Psoas muscle (tissue), 8 donors: ENCODE data around the gene WDR59. TPM values are rescaled to one million over a fixed set of nuclear protein-coding genes. Genes with fewer than 3 reads are reported as not detected.
"Not testable (repeated sequence)": the region's sequence is repeated elsewhere in the genome, so short reads cannot be mapped to it uniquely, and the experiment has no call there.

Experiments used
- ATAC-seq, 4 donors: fragments of 200-7000 bp; cut with Tn5 transposase; one replicate each; pipeline ENCODE4 v1.9.1; 2020; ENCODE audit warnings: moderate library complexity in 3 of 4, mild to moderate bottlenecking in 2 of 4
- DNase-seq, 2 donors: peaks; one replicate each; pipeline ENCODE4 v3.0.0-alpha.2; 2020
- H3K27ac ChIP-seq: fragments of 200-600 bp; one replicate; pipeline ENCODE4 v1.8.0; 2022
- H3K27me3 ChIP-seq, 3 donors: fragments of 200-600 bp in 1 of 3; one replicate each; pipeline versions ENCODE4 v1.6.1 to v1.8.0; 2013 to 2022; ENCODE audit warnings: low read length in 2 of 3, mild to moderate bottlenecking in 2 of 3, moderate library complexity in 1 of 3; ENCODE audit not compliant: insufficient read depth in 3 of 3
- H3K36me3 ChIP-seq, 2 donors: fragments of 200-600 bp in 1 of 2; one replicate each; pipeline versions ENCODE4 v1.6.1 to v1.8.0; 2013 to 2022; ENCODE audit warnings: low read depth in 1 of 2, mild to moderate bottlenecking in 1 of 2, moderate library complexity in 1 of 2; ENCODE audit not compliant: insufficient read depth in 1 of 2
- H3K4me1 ChIP-seq: fragments of 200-600 bp; one replicate; pipeline ENCODE4 v1.8.0; 2022
- H3K4me3 ChIP-seq: fragments of 200-600 bp; one replicate; pipeline ENCODE4 v1.8.0; 2022; ENCODE audit warnings: mild to moderate bottlenecking
- H3K9me3 ChIP-seq: fragments of 200-600 bp; one replicate; pipeline ENCODE4 v1.8.0; 2022
- WGBS, 3 donors: extraction: QIAGEN DNeasy Blood & Tissue Kit; methylation state at CpG; one replicate each; pipeline versions ENCODE4 v1.1.6 to v1.1.7; 2013; 5-methylcytosine and 5-hydroxymethylcytosine counted together
- intact Hi-C, 2 donors: fragments of 100-400 bp; cut with DNase I; formaldehyde crosslinking; loops; one replicate each; pipeline versions ENCODE4 v1.11.0 to v1.14.2; 2022
- polyA plus RNA-seq, 3 donors: library from polyadenylated mRNA; stranded (reverse); fragments of 200-250 nt; gene quantifications; one replicate each; pipeline ENCODE4 v1.2.3, GENCODE V29; 2013
- total RNA-seq, 4 donors: library from RNA; stranded (reverse); fragmentation: NEBNext Ultra II Directional in 2 of 4; extraction: Animal tissue kit (Norgen Biotek cat#: 25700) in 2 of 4; gene quantifications; one replicate each; pipeline versions ENCODE4 v1.2.1 to v1.2.4, GENCODE V29; 2021 to 2023
- TF ChIP-seq, protein P1 (sequence below): fragments of 200-600 bp; IDR thresholded peaks from one replicate; pipeline ENCODE4 v1.8.0; 2022; ENCODE audit warnings: antibody characterized with exemption
- donor health status: healthy with polysubstance abuse.
- donor health status: DM: no; HTN: no; CAD: no; lungs with moderate emphysema.
- donor health status: Bipolar disorder and iron deficiency.
- donor health status: healthy.
- donor health status: DM: yes; HTN: yes; CAD: no.
- donor health status: DM: no; HTN: no; CAD: no.
- donor health status: DM: no; HTN: no; CAD: no.
- donor health status: DM: yes; HTN: yes; CAD: no.

WDR59 gene
- total and polyA plus RNA-seq, 7 donors: 12.0 to 48.2 (median 30.6) TPM

DNA sequence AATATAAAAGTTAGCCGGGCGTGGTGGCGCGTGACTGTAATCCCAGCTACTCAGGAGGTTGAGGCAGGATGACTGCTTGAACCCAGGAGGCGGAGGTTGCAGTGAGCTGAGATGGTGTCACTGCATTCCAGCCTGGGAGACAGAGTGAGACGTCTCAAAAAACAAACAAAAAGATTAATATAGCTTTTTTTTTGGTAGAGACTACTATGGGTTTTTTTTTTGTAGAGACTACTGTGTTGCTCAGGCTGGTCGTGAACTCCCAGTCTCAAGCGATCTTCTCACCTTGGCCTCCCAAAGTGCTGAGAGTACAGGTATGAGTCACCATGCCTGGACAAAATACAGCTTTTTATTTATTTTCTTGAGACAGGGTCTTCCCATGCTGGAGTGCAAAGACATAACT lies 34.1 kb upstream of the WDR59 start:
- TF ChIP-seq, protein P1, sequence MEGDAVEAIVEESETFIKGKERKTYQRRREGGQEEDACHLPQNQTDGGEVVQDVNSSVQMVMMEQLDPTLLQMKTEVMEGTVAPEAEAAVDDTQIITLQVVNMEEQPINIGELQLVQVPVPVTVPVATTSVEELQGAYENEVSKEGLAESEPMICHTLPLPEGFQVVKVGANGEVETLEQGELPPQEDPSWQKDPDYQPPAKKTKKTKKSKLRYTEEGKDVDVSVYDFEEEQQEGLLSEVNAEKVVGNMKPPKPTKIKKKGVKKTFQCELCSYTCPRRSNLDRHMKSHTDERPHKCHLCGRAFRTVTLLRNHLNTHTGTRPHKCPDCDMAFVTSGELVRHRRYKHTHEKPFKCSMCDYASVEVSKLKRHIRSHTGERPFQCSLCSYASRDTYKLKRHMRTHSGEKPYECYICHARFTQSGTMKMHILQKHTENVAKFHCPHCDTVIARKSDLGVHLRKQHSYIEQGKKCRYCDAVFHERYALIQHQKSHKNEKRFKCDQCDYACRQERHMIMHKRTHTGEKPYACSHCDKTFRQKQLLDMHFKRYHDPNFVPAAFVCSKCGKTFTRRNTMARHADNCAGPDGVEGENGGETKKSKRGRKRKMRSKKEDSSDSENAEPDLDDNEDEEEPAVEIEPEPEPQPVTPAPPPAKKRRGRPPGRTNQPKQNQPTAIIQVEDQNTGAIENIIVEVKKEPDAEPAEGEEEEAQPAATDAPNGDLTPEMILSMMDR: no peak
- Histone ChIP-seq H3K27me3 (no peaks in the 10 kb centered on the region), H3K4me3 (no peak overlapping the region), H3K4me1 (peaks cover 14% of the 10 kb centered on the region), H3K36me3 (no peaks in the 10 kb centered on the region), H3K9me3 (peaks cover 16% of the 10 kb centered on the region), H3K27ac (no peak overlapping the region)
- ATAC-seq (no peak), DNase-seq (no peak)
- WGBS, 3 donors: 76 to 91% (median 77%) methylated on average over 8 of the region's 8 CpGs
- intact Hi-C loops: no loop called here

DNA sequence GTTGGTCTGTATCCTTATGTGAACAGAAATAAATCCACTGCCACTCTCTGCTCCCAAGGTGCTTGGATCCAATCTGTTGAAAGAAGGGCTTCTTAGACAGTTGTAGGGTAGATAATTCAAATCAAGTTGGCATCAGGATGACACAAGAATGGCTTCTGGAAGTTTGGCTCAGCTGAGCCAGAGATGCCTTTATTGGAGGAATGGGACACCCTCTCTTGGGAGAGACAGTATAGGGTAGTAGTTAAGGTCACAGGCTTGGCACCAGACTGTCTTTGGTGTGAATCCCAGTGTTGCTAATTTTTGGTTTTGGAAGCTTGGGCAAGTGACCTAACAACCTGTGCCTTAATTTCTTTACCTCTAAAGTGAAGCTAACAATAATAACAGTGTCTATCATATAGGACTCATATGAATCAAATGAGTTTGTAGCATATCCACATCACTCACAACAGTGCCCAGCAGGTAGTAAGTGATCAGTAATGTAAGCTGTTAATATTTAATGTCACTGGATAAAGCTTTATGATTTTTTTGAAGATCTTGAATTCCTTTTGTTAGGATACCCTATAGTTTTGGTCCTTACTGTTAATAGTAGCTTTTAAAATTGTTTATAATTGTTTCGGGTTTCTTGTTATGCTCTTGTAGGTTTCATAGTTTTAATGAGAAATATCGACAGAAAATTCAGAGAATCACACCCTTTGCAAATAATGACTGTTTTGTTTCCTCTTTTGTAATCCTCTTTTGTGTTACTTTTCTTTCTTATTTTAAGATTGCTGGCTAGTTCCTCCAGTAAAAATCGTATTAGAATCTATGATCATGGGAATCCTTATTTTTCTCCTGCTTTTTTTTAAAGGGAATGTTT lies 33.0 kb upstream of the WDR59 start:
- no peak overlapping the region for H3K4me3 ChIP-seq
- no peak for DNase-seq
- intact Hi-C loops: no loop called here
- peaks cover 22% of the 10 kb centered on the region for H3K4me1 ChIP-seq
- H3K27me3 ChIP-seq: no peaks in the 10 kb centered on the region
- no peak overlapping the region for H3K27ac ChIP-seq
- ATAC-seq: peak in 2 of 4 donors; percentile 47 to 48
- peaks cover 16% of the 10 kb centered on the region for H3K9me3 ChIP-seq
- no peaks in the 10 kb centered on the region for H3K36me3 ChIP-seq
- WGBS, 3 donors: 50 to 65% (median 56%) methylated on average over 3 of the region's 3 CpGs
- TF ChIP-seq, protein P1: no peak

DNA sequence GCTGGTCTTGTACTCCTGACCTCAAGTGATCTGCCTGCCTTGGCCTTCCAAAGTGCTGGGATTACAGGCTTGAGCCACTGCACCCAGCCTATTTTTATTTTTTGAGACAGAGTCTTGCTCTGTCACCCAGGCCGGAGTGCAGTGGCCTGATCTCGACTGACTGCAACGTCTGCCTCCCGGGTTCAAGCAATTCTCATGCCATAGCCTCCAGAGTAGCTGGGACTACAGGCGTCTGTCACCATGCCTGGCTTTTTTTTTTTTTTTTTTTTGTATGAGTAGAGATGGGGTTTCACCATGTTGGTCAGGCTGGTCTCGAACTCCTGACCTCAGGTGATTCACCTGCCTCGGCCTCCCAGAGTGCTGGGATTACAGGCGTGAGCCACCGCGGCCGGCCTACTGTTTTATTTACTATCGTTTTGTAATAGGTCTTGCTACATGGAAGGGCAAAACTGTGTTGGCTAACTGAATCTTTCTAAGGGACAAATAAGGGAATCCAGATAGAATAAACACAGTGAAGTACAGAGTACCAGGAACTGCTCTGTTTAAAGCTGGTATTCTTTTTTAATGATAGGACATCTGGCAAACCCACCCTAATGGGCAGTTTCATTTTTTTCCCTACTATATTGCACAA lies 31.6 kb upstream of the WDR59 start:
- H3K27me3 ChIP-seq, H3K27ac ChIP-seq, DNase-seq, intact Hi-C loops, H3K36me3 ChIP-seq, H3K4me3 ChIP-seq: not testable (repeated sequence)
- Histone ChIP-seq H3K9me3 (peaks cover 12% of the 10 kb centered on the region), H3K4me1 (peaks cover 36% of the 10 kb centered on the region)
- 77 to 91% (median 83%) methylated on average over 12 of the region's 12 CpGs for WGBS, 3 donors
- ATAC-seq: peak in 2 of 4 donors; percentile 37 to 48

DNA sequence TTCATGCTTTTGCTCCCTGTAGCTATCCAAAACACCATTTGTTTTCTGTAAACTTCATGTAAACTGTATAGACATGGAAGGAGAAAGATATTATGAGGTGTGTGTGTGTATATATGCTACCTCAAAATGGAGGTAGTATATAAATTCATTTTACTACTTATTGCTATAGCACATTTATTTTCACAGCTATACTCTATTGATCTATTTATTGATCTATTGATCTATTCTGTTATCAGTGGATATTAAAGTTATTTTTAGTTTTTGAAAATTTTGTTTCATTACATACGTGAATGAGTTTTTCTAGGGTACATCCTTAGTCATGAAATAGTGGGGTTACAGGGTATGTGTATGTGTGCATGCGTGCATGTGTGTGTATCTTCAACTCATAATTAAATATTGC lies 29.4 kb upstream of the WDR59 start:
- Histone ChIP-seq H3K4me1 (peaks cover 42% of the 10 kb centered on the region), H3K27ac (no peak overlapping the region), H3K36me3 (no peaks in the 10 kb centered on the region), H3K27me3 (no peaks in the 10 kb centered on the region), H3K4me3 (no peak overlapping the region), H3K9me3 (no peaks in the 10 kb centered on the region)
- DNase-seq: no peak
- intact Hi-C loops: no loop called here
- ATAC-seq: no peak
- TF ChIP-seq, protein P1: no peak
- WGBS, 3 donors: 95 to 99% (median 96%) methylated on average over 2 of the region's 2 CpGs

DNA sequence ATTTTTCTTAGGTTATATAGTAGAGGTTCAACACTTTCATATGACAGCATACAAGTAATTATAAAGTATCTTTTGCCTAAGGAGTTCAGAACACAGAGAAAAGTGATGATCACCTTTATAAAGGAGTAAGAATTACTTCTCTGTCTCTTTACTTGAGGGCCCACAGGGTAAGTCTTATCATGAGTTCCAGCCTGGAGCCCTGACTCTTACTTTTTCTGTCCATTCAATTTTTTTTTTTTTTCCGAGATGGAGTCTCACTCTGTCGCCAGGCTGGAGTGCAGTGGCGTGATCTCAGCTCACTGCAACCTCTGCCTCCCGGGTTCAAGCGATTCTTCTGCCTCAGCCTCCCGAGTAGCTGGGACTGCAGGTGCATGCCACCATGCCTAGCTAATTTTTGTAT lies 28.2 kb upstream of the WDR59 start:
- intact Hi-C loops, DNase-seq, H3K36me3 ChIP-seq, H3K4me3 ChIP-seq, H3K27me3 ChIP-seq, ATAC-seq, H3K9me3 ChIP-seq: not testable (repeated sequence)
- Histone ChIP-seq H3K27ac (peak overlapping the region; percentile 58), H3K4me1 (peaks cover 49% of the 10 kb centered on the region)
- 80 to 89% (median 88%) methylated on average over 6 of the region's 6 CpGs for WGBS, 3 donors
